ENCODE measurements around the gene C1orf35.

GRCh38 chr1:228083871-228084278, 19.2 kb downstream of the C1orf35 start:
- no peak for TF ChIP-seq CTCF (IDR thresholded peaks at IDR 0.05; ENCODE audit: insufficient read depth, low read length)
- TF ChIP-seq POLR2AphosphoS5 (IDR thresholded peaks at IDR 0.05; ENCODE audit: low read depth) = peak; percentile 12; the same call in 1 of the 2 replicates
- TF ChIP-seq GABPA (IDR thresholded peaks at IDR 0.05; ENCODE audit: low read depth) = no peak
- no peak for TF ChIP-seq REST (IDR thresholded peaks at IDR 0.05; ENCODE audit: insufficient replicate concordance, low read depth)
